ENCODE results near the gene FRMD4B.
A peak's percentile ranks its signal among the peaks of the same experiment; 100 is the strongest.

Gene FRMD4B

DNA sequence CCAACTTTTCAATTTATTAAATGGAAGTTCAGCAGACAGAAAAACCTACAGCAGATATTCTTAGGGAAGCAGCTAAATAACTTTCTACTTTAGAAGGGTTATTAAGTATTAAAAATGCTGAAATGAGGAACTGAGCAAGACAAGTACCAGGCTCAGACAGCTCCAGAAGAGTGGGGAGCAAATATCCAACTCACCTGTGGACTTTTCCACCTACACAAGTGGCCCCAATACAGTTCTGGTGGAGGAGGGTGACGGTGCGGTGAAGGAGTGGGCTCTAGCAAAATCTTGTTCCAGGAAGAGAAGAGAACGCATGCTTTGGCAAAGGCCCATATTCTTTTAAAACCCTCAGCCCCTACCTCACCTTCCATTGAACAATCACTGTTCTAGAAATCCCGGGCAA lies 133.7 kb downstream of the FRMD4B start:
- Histone ChIP-seq H3K9me3 (ENCODE audit: control insufficient read depth, low read depth, low read length) (no peaks in the 10 kb centered on the region), H3K4me1 (ENCODE audit: control insufficient read depth, low read depth, low read length) (peaks cover 31% of the 10 kb centered on the region), H3K4me3 (ENCODE audit: low read length) (no peak overlapping the region), H3K36me3 (ENCODE audit: control insufficient read depth, low read depth, low read length) (no peaks in the 10 kb centered on the region), H3K9ac (ENCODE audit: low read length) (no peak overlapping the region), H3K27ac (ENCODE audit: low read length) (no peak overlapping the region), H3K27me3 (ENCODE audit: control insufficient read depth, insufficient read depth, low read length) (peaks cover 37% of the 10 kb centered on the region)

DNA sequence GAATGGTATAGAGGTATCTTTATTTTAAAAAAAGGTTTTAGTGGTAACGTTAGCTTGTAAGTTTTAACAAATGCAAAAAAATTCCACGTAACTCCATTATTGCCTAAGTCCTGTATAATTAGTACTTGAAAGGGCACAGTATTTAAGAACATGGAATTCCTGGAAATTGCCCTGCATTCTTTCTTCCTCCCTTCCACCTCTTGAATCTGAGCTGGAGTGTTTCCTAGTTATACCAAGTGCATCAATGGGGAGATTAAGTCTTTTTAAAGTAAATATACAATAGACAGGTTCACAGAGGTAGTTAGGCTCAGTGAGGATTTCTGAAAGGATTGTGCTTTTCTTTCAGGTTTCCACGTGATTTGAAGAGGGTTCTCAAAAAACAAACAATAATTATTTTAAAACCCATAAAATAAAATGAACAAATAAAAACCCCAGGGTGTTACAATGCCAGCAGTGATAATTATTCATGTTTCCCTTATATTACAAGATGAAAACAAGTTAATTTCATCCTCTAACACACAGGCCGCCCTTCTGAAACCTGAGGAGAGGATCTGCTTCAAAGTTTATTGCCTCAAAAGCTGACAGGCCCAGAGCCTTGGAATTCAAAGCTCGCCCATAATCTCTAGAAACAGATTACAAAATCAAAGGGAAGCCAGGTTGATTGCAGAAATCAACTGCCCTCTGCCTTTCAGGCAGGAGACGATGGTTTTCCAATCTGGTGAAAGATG lies 134.6 kb downstream of the FRMD4B start:
- peaks cover 46% of the 10 kb centered on the region for H3K27me3 ChIP-seq (ENCODE audit: control insufficient read depth, insufficient read depth, low read length)
- H3K4me1 ChIP-seq (ENCODE audit: control insufficient read depth, low read depth, low read length): peaks cover 31% of the 10 kb centered on the region
- no peaks in the 10 kb centered on the region for H3K9me3 ChIP-seq (ENCODE audit: control insufficient read depth, low read depth, low read length)

DNA sequence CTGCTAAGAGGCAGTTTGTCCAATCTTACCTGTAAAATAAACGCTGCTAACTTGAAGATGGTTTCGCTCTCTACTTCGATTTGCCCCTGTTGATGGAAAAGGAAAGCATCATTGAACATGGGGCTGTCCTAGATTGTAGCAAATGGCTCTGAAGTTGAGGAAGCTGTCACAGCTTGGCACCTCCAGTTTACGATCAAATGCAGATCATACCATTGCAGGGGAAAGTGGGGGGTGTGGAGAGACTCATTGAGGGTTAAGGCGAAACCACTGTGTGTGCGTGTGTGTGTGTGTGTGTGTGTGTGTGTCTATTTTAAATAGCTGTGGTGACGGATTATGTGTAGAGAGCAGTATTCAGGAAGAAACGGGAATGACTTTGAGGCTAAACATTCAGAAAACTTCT lies 135.9 kb downstream of the FRMD4B start:
- Histone ChIP-seq H3K9ac (ENCODE audit: low read length) (no peak overlapping the region), H3K4me1 (ENCODE audit: control insufficient read depth, low read depth, low read length) (peaks cover 27% of the 10 kb centered on the region), H3K27me3 (ENCODE audit: control insufficient read depth, insufficient read depth, low read length) (peaks cover 49% of the 10 kb centered on the region), H3K4me3 (ENCODE audit: low read length) (peak overlapping the region; percentile 39), H3K9me3 (ENCODE audit: control insufficient read depth, low read depth, low read length) (no peaks in the 10 kb centered on the region), H3K36me3 (ENCODE audit: control insufficient read depth, low read depth, low read length) (no peaks in the 10 kb centered on the region), H3K27ac (ENCODE audit: low read length) (no peak overlapping the region)

More for the DNA sequence above, 134.6 kb downstream of the FRMD4B start:
- H3K27ac ChIP-seq (ENCODE audit: low read length): no peak overlapping the region
- H3K4me3 ChIP-seq (ENCODE audit: low read length): no peak overlapping the region
- no peak overlapping the region for H3K9ac ChIP-seq (ENCODE audit: low read length)
- no peaks in the 10 kb centered on the region for H3K36me3 ChIP-seq (ENCODE audit: control insufficient read depth, low read depth, low read length)

DNA sequence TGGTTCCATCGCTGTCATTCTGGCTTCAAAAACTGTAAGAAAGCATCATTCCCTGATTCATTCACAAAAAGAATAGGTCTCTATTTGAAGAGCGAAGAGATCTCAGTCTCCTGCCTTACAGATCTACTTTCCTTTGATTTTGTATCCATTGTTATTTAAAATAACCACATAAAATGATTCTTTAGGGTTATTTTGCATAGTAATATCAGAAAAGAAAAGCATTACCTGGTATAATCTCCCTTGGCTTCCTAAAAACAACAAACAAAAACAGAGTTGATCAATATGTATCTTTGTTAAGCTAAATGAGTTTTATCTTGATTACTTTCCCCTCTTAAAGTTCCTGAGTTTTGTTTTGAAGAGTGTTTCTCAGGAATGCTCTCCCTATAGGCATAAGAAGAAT lies 136.9 kb downstream of the FRMD4B start:
- peaks cover 49% of the 10 kb centered on the region for H3K27me3 ChIP-seq (ENCODE audit: control insufficient read depth, insufficient read depth, low read length)
- H3K9me3 ChIP-seq (ENCODE audit: control insufficient read depth, low read depth, low read length): no peaks in the 10 kb centered on the region
- peaks cover 31% of the 10 kb centered on the region for H3K4me1 ChIP-seq (ENCODE audit: control insufficient read depth, low read depth, low read length)
- H3K27ac ChIP-seq (ENCODE audit: low read length): no peak overlapping the region
- H3K9ac ChIP-seq (ENCODE audit: low read length): no peak overlapping the region
- peak overlapping the region; percentile 10 for H3K4me3 ChIP-seq (ENCODE audit: low read length)
- H3K36me3 ChIP-seq (ENCODE audit: control insufficient read depth, low read depth, low read length): no peaks in the 10 kb centered on the region

DNA sequence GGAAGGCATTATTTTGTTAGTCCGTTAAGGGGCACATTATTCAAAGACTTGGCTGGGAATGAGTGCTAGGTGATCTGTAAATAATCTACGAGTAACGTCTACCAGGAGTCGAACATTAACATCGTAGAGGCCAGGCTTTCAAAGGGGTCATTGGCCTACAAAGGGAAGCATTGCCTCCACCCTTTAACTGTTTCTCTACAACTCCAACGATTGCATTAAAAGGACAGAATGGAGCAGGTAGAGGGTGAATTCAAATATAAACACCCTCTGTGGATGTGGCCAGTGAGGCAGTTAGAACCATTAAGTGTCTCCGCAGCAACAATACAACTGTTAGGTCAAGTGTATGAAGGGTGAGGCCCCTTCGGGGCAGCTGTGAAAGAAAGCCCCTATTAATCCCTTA lies 137.5 kb downstream of the FRMD4B start:
- no peaks in the 10 kb centered on the region for H3K9me3 ChIP-seq (ENCODE audit: control insufficient read depth, low read depth, low read length)
- peak overlapping the region; percentile 10 for H3K4me3 ChIP-seq (ENCODE audit: low read length)
- no peak overlapping the region for H3K27ac ChIP-seq (ENCODE audit: low read length)
- no peak overlapping the region for H3K9ac ChIP-seq (ENCODE audit: low read length)
- H3K4me1 ChIP-seq (ENCODE audit: control insufficient read depth, low read depth, low read length): peaks cover 31% of the 10 kb centered on the region
- peaks cover 49% of the 10 kb centered on the region for H3K27me3 ChIP-seq (ENCODE audit: control insufficient read depth, insufficient read depth, low read length)
- no peaks in the 10 kb centered on the region for H3K36me3 ChIP-seq (ENCODE audit: control insufficient read depth, low read depth, low read length)

DNA sequence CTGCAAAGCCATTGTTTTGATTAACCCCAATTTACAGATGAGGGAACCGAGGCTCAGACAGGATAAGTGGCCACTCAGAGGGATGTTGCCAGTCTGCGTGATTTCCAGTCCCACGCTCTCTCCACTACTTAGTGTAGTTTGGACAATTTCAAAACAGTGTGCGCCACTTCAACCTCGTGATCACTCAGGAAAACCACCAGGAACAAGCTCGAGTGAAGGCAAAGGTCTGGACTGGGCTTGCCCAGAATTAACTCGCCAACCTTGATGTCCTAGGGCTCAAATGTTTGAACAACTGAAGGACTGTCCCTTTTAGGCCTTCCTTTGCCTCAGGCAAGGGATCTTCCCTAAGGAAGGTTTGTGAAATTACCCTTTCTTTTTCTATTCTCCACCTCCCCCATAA lies 139.3 kb downstream of the FRMD4B start:
- H3K9ac ChIP-seq (ENCODE audit: low read length): no peak overlapping the region
- H3K27me3 ChIP-seq (ENCODE audit: control insufficient read depth, insufficient read depth, low read length): peaks cover 49% of the 10 kb centered on the region

DNA sequence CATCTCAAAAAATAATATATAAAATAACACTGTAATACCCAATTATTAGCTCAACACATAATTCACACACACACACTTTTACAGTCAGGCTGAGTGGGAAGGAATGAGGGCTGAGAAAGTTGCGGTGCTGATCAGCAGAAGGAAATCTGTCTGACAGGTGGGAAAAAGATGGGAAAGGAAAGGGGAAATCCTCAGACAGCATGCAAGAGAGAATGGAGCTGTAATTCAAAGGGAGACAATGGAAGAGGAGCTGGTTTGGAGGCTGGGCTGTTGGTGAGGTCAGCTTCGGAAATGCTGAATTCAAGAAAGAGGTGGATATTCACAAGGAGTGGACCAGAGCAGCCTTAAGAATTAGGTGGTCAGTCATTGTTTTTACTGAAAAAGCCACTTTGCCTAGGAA lies 141.8 kb downstream of the FRMD4B start:
- H3K9me3 ChIP-seq (ENCODE audit: control insufficient read depth, low read depth, low read length): no peaks in the 10 kb centered on the region
- peaks cover 40% of the 10 kb centered on the region for H3K4me1 ChIP-seq (ENCODE audit: control insufficient read depth, low read depth, low read length)
- no peak overlapping the region for H3K4me3 ChIP-seq (ENCODE audit: low read length)
- no peak overlapping the region for H3K27ac ChIP-seq (ENCODE audit: low read length)
- no peaks in the 10 kb centered on the region for H3K36me3 ChIP-seq (ENCODE audit: control insufficient read depth, low read depth, low read length)
- peaks cover 31% of the 10 kb centered on the region for H3K27me3 ChIP-seq (ENCODE audit: control insufficient read depth, insufficient read depth, low read length)
- H3K9ac ChIP-seq (ENCODE audit: low read length): no peak overlapping the region

More for the DNA sequence above, 139.3 kb downstream of the FRMD4B start:
- Histone ChIP-seq H3K9me3 (ENCODE audit: control insufficient read depth, low read depth, low read length) (no peaks in the 10 kb centered on the region), H3K4me1 (ENCODE audit: control insufficient read depth, low read depth, low read length) (peaks cover 41% of the 10 kb centered on the region), H3K4me3 (ENCODE audit: low read length) (no peak overlapping the region), H3K27ac (ENCODE audit: low read length) (no peak overlapping the region), H3K36me3 (ENCODE audit: control insufficient read depth, low read depth, low read length) (no peaks in the 10 kb centered on the region)

DNA sequence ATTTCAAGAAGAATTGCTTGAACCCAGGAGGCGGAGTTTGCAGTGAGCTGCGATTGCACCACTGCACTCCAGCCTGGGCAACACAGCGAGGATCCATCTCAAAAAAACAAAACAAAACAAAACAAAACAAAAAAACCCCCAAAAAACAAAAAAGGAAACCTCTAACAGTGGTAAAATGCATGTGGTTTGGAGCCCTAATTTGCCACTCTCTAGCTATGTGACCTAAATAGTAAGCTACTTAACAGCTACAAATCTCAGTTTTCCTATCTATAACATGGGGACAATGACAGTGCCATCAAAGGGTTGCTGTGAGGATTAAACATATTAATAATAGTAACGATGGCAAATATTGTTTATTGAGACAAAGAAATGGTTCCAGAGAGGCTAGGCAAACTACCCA lies 144.1 kb downstream of the FRMD4B start:
- peaks cover 44% of the 10 kb centered on the region for H3K4me1 ChIP-seq (ENCODE audit: control insufficient read depth, low read depth, low read length)
- H3K9me3 ChIP-seq (ENCODE audit: control insufficient read depth, low read depth, low read length): no peaks in the 10 kb centered on the region
- H3K27me3 ChIP-seq (ENCODE audit: control insufficient read depth, insufficient read depth, low read length): peaks cover 8% of the 10 kb centered on the region
- no peak overlapping the region for H3K4me3 ChIP-seq (ENCODE audit: low read length)
- H3K36me3 ChIP-seq (ENCODE audit: control insufficient read depth, low read depth, low read length): no peaks in the 10 kb centered on the region
- no peak overlapping the region for H3K9ac ChIP-seq (ENCODE audit: low read length)
- no peak overlapping the region for H3K27ac ChIP-seq (ENCODE audit: low read length)

DNA sequence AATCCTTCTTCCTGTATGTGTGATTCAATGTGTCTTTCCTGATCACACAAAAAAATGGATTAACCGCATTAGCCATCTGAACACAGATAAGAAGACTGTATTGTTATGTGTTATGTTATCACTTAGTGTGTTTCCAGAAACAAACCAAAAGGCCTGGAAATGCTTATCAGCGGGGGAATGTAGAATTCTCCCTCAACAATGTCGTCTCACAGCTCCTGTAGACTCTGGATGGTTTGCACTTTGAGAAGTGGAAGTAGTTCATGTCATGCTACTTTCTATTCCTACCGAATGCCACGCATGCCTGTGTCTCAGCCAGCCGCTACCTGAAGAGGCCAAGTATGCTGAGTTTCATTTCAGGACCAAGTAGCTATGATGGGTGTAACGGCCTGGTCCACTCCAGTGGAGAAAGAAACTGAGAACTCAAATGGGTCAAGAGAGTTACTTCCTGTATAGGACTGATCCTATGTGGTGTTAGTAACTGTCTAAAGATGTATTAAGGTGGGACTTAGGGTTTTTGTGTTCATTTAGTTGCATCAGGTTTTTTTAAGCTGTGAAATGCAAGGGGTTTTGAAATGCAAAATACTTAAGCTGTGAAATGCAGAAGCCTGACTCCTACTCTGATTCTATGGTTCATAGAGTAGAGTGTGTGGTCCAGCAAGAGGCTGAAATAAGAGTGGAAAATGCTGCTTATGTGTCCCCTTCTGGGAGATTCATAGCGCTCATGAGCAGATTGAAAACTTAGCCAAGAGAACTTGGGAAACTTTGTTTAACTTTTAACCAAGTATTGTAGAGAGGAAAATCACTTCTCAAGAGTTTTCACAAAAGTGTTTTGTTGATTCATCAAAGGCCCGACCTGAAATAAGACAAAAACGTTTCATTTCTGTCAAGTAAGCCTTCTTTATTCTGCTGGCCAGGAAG lies 145.0 kb downstream of the FRMD4B start:
- Histone ChIP-seq H3K4me3 (ENCODE audit: low read length) (no peak overlapping the region), H3K27ac (ENCODE audit: low read length) (no peak overlapping the region), H3K27me3 (ENCODE audit: control insufficient read depth, insufficient read depth, low read length) (no peaks in the 10 kb centered on the region), H3K36me3 (ENCODE audit: control insufficient read depth, low read depth, low read length) (no peaks in the 10 kb centered on the region), H3K9me3 (ENCODE audit: control insufficient read depth, low read depth, low read length) (no peaks in the 10 kb centered on the region), H3K4me1 (ENCODE audit: control insufficient read depth, low read depth, low read length) (peaks cover 45% of the 10 kb centered on the region), H3K9ac (ENCODE audit: low read length) (no peak overlapping the region)

DNA sequence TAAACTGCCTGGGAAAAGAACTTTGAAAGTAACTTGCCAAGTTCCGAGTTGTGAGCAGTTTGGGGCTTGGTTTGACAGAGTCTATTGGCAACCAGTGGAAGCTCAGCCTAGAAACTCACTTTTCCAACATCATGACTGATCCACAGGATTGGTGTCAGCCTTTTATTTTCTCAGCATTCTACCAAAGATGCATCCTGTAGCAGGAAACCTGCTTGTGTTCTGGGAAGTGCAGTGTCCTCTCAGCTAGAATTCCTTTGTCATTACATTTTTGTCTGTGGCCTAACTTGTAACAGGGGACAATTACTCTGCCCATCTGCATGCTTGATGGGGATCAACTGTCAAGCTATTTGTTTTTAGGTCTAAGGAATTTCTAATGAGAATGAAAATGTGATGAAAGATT lies 146.8 kb downstream of the FRMD4B start:
- Histone ChIP-seq H3K4me3 (ENCODE audit: low read length) (no peak overlapping the region), H3K27ac (ENCODE audit: low read length) (no peak overlapping the region), H3K4me1 (ENCODE audit: control insufficient read depth, low read depth, low read length) (peaks cover 42% of the 10 kb centered on the region), H3K9ac (ENCODE audit: low read length) (no peak overlapping the region), H3K9me3 (ENCODE audit: control insufficient read depth, low read depth, low read length) (no peaks in the 10 kb centered on the region), H3K36me3 (ENCODE audit: control insufficient read depth, low read depth, low read length) (no peaks in the 10 kb centered on the region), H3K27me3 (ENCODE audit: control insufficient read depth, insufficient read depth, low read length) (no peaks in the 10 kb centered on the region)

DNA sequence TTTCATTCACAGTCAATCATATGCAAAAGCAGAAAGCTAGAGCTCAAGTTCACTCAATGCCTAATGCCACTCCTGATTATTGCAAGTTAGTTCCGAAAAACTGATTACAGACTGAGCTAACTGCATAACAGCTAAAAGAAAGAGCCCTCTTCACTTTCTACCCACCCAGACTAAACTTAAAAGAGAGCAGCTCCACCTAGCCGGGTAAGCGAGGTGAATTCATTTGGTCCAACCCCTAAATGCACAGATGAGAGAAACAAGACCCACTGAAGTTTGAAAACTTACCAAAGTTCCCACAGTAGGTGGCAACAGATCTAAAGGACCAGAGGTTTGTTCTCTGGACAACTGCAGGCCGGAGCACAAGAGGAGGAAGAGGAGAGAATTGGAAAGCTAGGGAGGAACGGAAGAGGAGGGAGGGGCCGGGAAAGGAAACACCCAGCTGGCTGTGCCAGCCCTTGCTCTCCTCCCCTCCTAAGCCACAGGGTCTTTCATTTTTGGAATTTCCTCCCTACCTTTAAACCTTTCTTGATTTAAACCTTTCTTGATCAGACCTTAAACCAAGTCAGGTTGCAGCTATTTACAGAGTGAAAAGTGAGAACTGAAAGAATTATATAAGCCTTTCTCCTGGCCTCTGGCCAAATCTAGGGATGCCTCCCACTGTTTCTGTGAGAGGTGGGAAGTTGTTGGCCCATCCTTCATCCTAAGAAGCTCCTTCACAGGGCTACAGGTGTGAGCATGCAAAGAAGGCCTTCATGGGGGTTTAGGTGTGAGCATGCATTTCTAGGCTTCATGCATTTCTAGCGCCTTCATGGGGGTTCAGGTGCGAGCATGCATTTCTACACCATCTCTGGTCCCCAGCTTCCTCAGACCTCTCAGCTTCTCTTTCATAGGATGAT lies 148.8 kb downstream of the FRMD4B start:
- no peak overlapping the region for H3K4me3 ChIP-seq (ENCODE audit: low read length)
- no peaks in the 10 kb centered on the region for H3K9me3 ChIP-seq (ENCODE audit: control insufficient read depth, low read depth, low read length)
- H3K36me3 ChIP-seq (ENCODE audit: control insufficient read depth, low read depth, low read length): no peaks in the 10 kb centered on the region
- no peak overlapping the region for H3K9ac ChIP-seq (ENCODE audit: low read length)
- no peaks in the 10 kb centered on the region for H3K27me3 ChIP-seq (ENCODE audit: control insufficient read depth, insufficient read depth, low read length)
- no peak overlapping the region for H3K27ac ChIP-seq (ENCODE audit: low read length)
- peaks cover 33% of the 10 kb centered on the region for H3K4me1 ChIP-seq (ENCODE audit: control insufficient read depth, low read depth, low read length)

All from iPS-18a (cell line).